SK-N-SH treated with all-trans-retinoic acid at 6 μM for 48 hours (cell line): ENCODE measurements around the gene CDK14.

ENCODE experiments used
- CREB5 ChIP-seq: fragments of 250-450 bp; sonication (Bioruptor Pico); IDR thresholded peaks from 2 replicates; pipeline ENCODE4 v1.5.1; 2020; ENCODE audit warnings: low read depth, mild to moderate bottlenecking, moderate library complexity
- ISL1 ChIP-seq: fragments of 250-450 bp; sonication (Bioruptor Pico); IDR thresholded peaks from 2 replicates; pipeline ENCODE4 v2.1.2; 2022; ENCODE audit warnings: mild to moderate bottlenecking, moderate library complexity
- PATZ1 ChIP-seq: fragments of 250-450 bp; sonication (Bioruptor Pico); IDR thresholded peaks from 2 replicates; pipeline ENCODE4 v1.8.0; 2020; ENCODE audit warnings: mild to moderate bottlenecking, moderate library complexity, borderline replicate concordance
- POU6F1 ChIP-seq: fragments of 250-450 bp; sonication (Bioruptor Pico); IDR thresholded peaks from 2 replicates; pipeline ENCODE4 v1.8.0; 2021; ENCODE audit warnings: low read depth, mild to moderate bottlenecking, moderate library complexity, borderline replicate concordance
- SNAI2 ChIP-seq: fragments of 250-450 bp; sonication (Bioruptor Pico); IDR thresholded peaks from 2 replicates; pipeline ENCODE4 v1.5.0; 2020; ENCODE audit warnings: mild to moderate bottlenecking, moderate library complexity
- TCF4 ChIP-seq: fragments of 250-450 bp; sonication (Bioruptor Pico); IDR thresholded peaks from 2 replicates; pipeline ENCODE4 v1.8.0; 2021; ENCODE audit warnings: mild to moderate bottlenecking, moderate library complexity, borderline replicate concordance
- TOX ChIP-seq: fragments of 250-450 bp; sonication (Bioruptor Pico); IDR thresholded peaks from 2 replicates; pipeline ENCODE4 v1.8.0; 2021; ENCODE audit warnings: mild to moderate bottlenecking, moderate library complexity, borderline replicate concordance
- TSHZ2 ChIP-seq: fragments of 250-450 bp; sonication (Bioruptor Pico); IDR thresholded peaks from 2 replicates; pipeline ENCODE4 v1.5.0; 2020; ENCODE audit warnings: mild to moderate bottlenecking, moderate library complexity
- ZFP30 ChIP-seq: fragments of 450-650 bp; formaldehyde crosslinking; IDR thresholded peaks from 2 replicates; pipeline ENCODE4 v1.5.0; 2022; ENCODE audit warnings: mild to moderate bottlenecking, moderate library complexity
- ZNF70 ChIP-seq: fragments of 450-650 bp; formaldehyde crosslinking; IDR thresholded peaks from 2 replicates; pipeline ENCODE4 v1.5.0; 2020; ENCODE audit warnings: mild to moderate bottlenecking, moderate library complexity
- ZNF8 ChIP-seq: fragments of 450-650 bp; formaldehyde crosslinking; IDR thresholded peaks from 2 replicates; pipeline ENCODE4 v1.5.0; 2020; ENCODE audit warnings: mild to moderate bottlenecking, moderate library complexity

- no peak for TF ChIP-seq PATZ1 (CRISPR knock-in tag)
- TF ChIP-seq TOX, result no peak
- TF ChIP-seq TCF4, result no peak
- TF ChIP-seq TSHZ2 (CRISPR knock-in tag), result no peak
- no peak for TF ChIP-seq CREB5 (CRISPR knock-in tag)
- TF ChIP-seq ZNF8 (CRISPR knock-in tag), result no peak
- TF ChIP-seq ZNF70 (CRISPR knock-in tag), result no peak
- TF ChIP-seq POU6F1 (CRISPR knock-in tag), result no peak
- no peak for TF ChIP-seq SNAI2 (CRISPR knock-in tag)
- TF ChIP-seq ISL1 (CRISPR knock-in tag), result no peak
- TF ChIP-seq ZFP30 (CRISPR knock-in tag), result no peak
Measured at GRCh38 chr7:91199601-91200000, 603.5 kb downstream of the CDK14 start.
